HG03442 (cell line): ENCODE measurements around the gene OVCH2.
"Not testable (repeated sequence)": the region's sequence is repeated elsewhere in the genome, so short reads cannot be mapped to it uniquely, and the experiment has no call there.

ENCODE experiments used
- ATAC-seq: cut with Tn5 transposase; IDR thresholded peaks from one replicate; pipeline ENCODE4 v1.9.1; 2021; ENCODE audit warnings: mild to moderate bottlenecking, moderate library complexity; ENCODE audit not compliant: unreplicated experiment

OVCH2 gene

GRCh38 chr11:7671347-7672215 is 34.7 kb downstream of the OVCH2 start:
- peak; percentile 52 for ATAC-seq

- ATAC-seq, result no peak
These were observed 35.6 kb downstream of the OVCH2 start for GRCh38 chr11:7670641-7671040.

GRCh38 chr11:7668911-7669310 is 37.4 kb downstream of the OVCH2 start:
- no peak for ATAC-seq

- ATAC-seq, result no peak
These were observed 37.8 kb downstream of the OVCH2 start for GRCh38 chr11:7668464-7668863.

DNA sequence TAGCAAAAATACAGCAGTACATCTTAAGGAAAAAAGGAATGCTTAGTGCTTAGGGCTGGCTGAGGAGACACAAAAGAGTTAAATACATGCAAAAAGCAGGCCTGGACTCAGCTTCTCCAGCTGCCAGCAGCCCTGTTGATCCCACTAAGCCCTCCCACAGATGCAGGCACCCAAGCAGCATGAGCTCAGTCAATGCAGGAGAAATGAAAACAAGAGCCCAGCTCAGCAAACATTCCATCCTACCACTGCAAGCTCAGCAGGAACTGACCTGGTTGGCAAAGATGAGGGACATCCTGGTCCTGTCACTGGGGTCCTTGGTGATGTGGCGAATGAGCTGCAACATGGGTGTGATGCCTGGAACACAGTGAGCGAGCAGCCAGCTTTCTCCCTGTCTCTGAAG is 38.8 kb downstream of the OVCH2 start:
- ATAC-seq, result no peak

- ATAC-seq, result no peak
These were observed 39.9 kb downstream of the OVCH2 start for GRCh38 chr11:7666292-7666866.

- peak; percentile 97 for ATAC-seq
These were observed 40.6 kb downstream of the OVCH2 start for GRCh38 chr11:7665473-7666291.

DNA sequence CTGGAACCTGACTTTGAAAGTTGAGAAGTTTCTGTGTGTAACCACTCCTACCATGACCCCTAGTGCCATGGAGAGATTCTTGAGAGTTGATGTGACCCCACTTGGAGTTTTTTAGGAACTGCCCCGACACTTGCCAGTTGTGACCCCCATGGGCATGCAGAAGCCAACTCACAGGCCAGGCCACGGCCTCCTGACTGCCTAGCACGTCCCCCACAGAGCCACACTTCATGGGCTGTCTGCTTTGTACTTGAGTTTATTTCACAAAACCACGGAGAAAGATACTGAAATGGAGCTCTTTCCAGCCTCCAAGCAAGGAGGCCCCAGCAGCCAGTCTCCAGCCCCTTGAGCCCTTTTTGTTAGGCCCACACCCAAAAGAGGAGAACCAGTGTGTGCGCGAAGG is 41.4 kb downstream of the OVCH2 start:
- no peak for ATAC-seq

DNA sequence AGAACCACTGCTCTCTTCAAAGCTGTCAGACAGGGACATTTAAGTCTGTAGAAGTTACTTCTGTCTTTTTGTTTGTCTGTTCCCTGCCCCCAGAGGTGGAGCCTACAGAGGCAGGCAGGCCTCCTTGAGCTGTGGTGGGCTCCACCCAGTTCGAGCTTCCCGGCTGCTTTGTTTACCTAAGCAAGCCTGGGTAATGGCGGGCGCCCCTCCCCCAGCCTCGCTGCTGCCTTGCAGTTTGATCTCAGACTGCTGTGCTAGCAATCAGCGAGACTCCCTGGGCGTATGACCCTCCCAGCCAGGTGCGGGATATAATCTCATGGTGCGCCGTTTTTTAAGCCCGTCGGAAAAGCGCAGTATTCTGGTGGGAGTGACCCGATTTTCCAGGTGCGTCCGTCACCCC is 42.7 kb downstream of the OVCH2 start:
- ATAC-seq, result not testable (repeated sequence)

DNA sequence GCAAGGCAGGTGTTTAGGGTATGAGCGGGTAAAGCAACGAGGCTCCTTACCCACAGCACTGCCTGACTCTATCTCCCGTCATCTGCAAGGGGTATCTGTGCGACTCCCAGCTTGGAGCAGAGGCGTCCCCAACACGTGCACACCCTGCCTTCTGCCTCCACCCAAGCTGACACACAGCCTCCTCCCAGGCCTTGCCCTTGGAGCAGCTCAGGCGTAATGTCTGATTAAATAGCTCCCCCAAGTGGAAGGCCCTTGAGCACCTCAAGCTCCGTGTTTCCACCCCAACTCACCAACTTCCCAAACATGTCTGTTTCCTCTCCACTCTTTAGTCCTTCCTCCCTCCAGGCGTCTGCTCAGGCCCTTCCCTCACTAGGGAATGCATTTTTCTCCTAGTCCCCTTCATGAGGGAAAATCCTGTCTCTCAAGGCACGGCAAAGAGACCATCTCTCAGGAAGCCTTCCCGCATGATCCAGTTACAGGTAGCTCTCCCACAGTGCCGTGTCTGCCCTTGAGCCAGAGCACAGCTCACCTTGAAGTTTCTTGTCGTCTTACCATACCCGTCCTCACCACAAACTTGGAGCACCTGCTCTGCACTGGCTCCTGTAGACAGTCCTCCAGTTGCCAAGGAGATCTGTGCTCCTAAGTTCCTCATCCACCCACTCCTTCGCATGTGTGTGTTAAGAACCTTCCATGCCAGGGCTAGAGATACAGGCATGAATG is 48.8 kb downstream of the OVCH2 start:
- no peak for ATAC-seq

DNA sequence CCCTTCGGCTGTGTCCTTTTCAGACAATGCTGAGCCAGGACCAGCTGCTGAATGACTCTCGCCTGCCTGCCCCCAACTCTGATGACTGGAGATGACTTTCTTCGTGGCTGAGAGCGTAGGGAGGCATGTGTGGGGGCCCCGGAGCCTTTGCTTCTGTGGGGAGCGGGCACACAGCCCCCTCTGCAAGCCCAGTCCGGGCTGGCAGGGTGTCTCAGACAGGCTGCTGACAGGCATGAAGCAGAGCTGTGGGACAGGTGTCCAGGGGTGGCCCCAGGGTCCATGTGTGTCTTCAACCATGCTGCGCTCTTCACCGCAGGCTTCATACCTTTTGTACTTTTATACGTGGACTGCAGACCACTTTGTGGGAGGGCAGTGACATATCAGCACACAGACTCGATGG is 49.6 kb downstream of the OVCH2 start:
- no peak for ATAC-seq

GRCh38 chr11:7655253-7656217 is 50.7 kb downstream of the OVCH2 start:
- no peak for ATAC-seq

DNA sequence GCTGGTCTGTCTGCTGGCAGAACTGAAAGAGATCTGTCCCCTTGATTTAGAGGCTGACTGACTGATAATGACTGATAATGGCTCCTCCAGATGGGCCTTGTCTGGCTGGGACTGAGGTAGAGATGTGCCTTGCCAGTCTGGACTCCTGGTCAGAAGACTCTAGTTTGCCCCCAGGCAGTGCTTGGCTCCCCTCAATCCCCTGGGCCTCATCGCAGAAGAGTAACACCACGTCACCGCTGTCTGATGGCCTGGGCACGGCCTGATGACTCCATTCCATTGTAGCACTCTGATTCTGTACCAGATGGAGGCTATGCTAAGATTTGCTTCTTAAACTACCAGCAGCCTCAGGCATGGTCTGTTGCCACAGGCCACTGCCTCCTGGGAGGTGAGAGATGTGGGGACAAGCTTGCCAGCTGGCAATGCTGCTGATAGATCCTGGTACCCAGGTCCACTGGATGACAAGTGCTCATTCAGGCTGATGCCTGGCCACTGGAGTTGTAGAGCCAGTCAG is 52.0 kb downstream of the OVCH2 start:
- ATAC-seq, result no peak

DNA sequence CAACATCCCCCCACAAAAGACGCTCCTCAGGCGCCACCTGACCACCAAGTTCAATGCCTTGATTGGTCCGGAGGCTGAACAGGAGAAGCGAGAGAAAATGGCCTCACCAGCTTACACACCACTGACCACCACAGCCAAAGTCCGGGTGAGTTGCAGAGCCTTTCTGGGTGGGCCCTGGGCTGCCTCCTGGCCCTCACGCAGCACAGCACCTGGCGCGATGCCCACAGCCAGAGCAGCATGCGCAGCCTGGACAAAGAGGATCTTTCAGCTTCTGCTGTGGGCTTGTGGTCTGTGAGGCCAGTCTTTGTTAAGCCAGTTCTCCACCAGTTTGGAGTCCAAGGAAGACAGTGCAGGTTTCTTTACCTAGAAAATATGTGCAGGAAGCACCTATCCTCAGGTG is 54.6 kb downstream of the OVCH2 start:
- no peak for ATAC-seq

DNA sequence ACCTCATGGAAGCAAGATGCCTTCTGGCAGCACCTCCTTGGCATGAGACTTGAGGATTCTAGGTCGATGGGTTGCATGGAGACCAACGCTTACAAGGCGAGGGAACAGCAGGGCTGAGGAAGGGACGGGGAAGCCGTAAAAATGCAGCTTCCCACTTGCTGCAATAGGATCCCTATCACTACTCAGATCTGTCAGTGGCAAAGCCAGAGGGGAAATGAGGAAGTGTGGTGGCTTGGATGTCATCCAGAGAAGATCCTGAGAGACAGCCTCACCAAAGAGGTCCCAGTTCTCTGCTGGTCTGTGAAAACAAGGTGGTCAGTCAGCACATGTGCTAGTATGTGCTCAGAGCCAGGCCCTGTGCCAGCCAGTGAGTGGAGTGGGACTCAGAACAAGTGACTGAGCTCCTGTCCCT is 55.1 kb downstream of the OVCH2 start:
- no peak for ATAC-seq

DNA sequence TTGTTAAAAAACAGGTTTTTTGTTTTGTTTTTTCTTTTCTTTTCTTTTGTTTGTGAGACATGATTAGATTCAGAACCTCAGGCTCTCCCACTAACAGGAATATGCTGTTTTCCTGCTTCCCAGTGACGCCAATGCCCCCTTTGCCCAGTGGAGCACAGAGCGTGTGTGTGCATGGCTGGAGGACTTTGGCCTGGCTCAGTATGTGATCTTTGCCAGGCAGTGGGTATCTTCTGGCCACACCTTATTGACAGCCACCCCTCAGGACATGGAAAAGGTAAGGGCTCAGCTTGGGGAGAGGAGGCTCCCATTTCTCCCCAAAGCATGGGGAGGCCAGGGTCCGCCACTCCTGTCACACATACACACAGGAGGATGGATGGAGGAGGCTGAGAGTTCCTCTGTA is 58.0 kb downstream of the OVCH2 start:
- no peak for ATAC-seq

DNA sequence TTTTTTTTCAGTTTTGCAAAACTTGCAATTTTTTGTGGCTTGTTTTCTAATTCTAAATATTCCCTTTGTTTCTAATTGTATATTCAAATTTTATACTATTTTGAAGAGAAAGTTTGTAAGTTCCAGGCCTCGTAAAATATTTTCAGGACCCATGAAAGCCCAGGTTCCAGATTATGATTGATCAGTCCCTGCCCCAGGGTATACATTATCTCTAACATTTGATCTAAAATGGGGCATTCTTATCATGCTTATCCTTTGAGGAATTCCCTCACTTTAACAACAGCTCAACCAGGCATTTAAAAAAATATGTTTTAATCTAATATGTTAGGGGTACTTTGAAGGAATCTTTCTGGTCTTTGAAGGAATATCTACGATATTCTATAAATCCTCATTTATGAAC is 59.4 kb downstream of the OVCH2 start:
- ATAC-seq, result no peak

GRCh38 chr11:7645206-7645605 is 61.1 kb downstream of the OVCH2 start:
- no peak for ATAC-seq

DNA sequence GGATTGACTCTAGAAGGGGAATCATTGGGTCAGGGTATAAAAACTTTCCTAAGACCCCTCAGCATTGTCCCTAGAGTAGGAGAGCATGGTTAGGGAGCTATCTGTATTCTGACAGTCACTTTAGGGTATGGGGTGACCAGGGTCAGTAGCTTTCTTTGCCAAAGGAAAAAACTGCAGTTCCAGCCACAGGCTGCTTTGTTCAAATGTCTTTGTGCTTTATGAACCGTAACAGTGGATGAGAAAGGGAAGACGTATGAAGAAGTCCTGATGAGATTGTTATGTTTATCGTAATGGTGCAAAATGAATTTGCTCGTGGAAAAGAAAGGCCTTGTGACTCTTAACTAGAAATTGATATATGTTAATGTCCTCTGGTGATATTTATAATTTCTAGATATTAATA is 63.0 kb downstream of the OVCH2 start:
- ATAC-seq, result no peak

GRCh38 chr11:7642747-7643146 is 63.5 kb downstream of the OVCH2 start:
- no peak for ATAC-seq
